Stimulated activated CD4-positive, alpha-beta T cell treated with anti-CD3 and anti-CD28 coated beads, TNF-alpha, amount 100 ng/mL, for 4 hours (primary cell): ENCODE data around the gene ATG5.
"Not testable (repeated sequence)": the region's sequence is repeated elsewhere in the genome, so short reads cannot be mapped to it uniquely, and the experiment has no call there.

ENCODE experiments used
- DNase-seq, 3 experiments: peaks; one replicate each; pipeline ENCODE4 v3.0.0-alpha.2; 2020; ENCODE audit warnings: low read depth in 3 of 3

ATG5 gene

DNA sequence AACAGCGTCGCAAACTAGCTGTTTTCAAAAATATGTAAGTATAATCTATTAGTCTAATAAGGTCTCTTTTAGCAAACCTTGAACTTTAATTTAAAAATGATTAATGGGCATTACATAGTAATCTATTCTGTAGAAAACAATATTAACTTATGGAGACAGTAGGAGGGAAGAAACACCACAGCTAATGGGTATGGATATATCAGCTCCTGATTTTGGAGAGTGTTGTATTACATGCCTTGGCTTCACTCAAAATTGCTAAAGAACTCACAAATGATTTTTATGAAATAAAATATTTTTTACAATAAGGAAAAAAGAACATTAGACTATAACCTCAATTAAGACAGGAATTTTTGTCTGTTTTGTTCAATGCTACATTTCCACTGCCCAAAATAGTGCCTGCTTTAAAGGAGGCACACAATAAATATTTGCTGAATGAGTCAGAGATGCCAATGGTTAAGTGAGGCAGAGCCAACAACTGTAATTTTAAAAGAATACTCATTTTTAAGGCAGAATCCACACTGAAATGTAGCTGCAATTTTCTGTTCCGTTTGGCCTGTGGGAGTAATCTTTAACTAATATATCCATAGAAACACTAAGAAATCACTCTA is 15.7 kb downstream of the ATG5 start:
- no peak for DNase-seq

DNA sequence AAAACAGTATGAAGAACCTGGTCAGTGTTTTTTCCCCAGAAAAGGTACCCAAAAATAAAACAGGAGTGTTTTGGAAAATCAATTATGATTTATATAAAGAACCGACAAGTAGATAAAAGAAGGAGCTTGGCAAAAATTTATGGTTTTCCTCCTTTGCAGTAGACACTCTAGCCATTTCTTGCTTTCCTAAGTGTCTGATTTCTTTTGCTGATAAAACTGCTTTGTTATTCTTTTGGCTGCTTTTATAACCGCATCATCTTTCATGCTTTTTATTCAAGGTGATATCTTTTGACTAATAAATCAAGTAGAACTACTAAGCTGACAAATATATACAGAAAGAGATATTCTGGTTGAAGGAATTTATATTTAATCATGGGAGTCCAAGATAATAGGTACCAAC is 16.6 kb downstream of the ATG5 start:
- no peak for DNase-seq

- no peak for DNase-seq
Measured at GRCh38 chr6:106305740-106306139, 19.8 kb downstream of the ATG5 start.

GRCh38 chr6:106300944-106301343 is 24.6 kb downstream of the ATG5 start:
- DNase-seq: no peak

DNA sequence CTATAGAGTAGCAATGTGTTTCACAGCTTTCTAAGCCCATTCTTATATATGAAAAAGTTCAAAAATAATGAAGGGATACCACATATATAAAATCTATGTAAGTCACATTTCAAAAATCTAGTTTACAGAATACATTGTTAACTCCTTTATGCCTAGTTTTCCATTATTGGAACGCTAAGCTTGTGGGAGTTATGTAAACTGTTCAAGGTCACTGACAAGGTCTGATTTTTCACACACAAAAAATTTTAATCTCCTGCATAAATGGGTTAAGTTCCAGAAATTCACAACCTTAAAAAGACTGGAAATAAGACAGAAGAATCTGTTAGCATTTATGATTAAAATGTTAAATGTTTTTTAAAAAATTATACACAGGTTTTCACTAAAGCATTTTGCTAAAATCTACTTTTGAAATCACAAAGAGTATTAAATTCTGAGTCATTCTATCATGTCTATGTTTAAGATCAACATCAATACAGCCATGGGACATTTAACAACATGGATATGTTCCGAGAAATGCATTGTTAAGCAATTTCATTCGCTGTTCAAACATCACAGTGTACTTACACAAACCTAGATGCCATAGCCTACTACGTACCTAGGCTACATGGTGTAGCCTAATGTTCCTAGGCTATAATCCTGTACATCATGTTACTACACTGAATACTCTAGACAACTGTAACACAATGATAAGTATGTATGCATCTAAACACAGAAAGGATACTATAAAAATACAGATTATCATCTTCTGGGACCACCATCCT is 25.4 kb downstream of the ATG5 start:
- no peak for DNase-seq

DNA sequence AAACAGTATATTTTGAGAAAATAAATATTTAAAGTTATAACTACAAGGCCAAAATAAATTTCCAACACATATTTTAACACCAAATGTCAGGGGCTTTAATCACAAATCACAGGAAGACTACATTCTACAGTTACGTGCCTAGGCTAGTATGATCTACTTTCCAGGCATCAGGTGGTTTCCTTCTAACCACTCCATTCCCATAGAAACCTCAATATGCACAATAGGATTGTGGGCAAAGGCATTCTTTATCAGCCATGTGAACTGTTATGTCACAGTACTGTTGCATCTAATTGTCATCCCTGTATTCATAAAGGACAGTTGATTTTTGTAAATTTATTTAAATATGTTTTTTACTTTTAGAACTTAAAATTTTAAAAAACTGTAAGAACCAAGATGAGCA is 32.4 kb downstream of the ATG5 start:
- DNase-seq: no peak

DNA sequence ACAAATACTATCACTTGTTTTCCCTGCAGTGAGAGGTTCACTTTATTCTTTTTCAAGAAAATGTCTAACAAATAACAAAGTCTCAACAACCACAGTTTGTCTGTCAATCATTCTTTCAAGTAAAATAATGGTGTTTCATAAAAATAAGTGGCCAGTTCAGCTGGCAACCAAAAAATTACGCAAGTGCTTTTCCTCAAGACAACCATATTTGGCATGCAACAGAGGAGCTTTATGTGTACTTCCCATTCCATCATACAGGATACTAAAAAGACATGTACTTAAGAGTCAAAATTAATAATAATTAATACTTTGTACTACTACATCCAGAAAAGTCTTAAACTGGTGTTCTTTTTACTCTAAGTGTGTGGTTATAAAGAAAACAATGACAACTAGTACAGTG is 34.6 kb downstream of the ATG5 start:
- no peak for DNase-seq

DNA sequence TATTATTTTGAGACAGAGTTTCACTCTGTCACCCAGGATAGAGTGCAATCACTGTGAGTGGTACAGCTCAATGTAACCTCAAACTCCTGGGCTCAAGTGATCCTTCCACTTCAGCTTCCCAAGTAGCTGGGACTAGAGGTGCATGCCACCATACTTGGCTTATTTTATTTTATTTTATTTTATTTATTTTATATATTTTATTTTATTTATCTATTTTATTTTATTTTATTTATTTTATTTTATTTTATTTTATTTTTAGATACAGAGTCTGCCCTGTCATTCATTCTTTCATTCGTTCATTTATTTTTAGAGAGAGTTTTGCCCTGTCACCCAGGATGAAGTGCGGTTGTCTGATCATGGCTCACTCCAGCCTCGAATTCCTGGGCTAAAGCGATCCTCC is 35.5 kb downstream of the ATG5 start:
- no peak for DNase-seq

- DNase-seq: no peak
Measured at GRCh38 chr6:106287215-106287614, 38.3 kb downstream of the ATG5 start.

DNA sequence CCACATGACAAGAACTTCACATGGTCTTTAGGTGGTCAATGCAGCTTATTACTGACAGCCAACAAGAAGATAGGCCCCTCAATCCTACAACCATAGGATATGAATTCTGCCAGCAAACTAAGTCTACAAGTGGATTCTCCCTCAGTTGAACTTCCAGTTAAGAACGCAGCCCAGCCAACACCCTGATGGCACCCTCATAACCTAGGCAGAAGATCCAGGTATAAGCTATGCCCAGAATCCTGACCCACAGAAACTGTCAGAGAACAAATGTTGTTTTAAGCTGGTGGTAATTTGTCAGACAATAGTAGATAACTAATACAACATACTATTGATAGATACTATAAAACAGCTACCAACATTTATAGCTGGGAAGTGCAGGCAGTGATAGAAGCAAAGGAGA is 38.8 kb downstream of the ATG5 start:
- DNase-seq: no peak

- DNase-seq: no peak
Measured at GRCh38 chr6:106283481-106283880, 42.1 kb downstream of the ATG5 start.

DNA sequence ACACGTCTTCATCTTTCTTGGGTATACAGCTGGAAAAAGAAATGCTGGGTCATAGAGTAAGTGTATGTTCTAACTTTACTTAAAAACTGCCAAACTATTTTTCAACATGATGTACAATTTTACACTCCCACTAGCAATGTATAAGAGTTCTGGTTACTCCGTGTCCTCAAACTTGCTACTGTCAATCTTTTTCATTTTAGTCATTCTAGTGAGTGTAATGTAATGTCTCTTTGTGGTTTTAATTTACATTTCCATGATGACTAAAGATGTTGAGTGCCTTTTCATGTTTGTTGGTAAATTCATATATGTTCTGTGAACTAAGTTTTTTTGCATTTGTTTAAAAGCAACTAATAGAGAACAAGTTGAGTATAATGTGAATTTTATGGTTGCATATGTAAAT is 43.9 kb downstream of the ATG5 start:
- no peak for DNase-seq

DNA sequence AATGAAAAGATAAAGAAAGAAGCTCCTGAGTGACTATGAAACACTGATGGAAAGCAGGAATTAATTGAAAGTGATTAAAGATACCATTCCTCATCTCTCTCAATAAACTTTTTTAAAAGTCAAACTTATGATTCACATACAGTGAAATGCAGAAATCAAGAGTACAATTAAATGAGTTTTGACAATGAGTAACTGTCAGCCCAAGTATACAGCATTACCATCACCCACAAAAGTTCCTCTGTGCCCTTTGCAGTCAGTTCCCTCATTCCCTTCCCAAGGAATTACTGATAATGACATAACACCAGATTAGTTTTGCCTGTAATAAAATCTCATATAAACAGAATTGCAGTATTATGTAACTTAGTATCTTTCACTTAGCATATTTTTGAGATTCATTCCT is 44.5 kb downstream of the ATG5 start:
- no peak for DNase-seq

DNA sequence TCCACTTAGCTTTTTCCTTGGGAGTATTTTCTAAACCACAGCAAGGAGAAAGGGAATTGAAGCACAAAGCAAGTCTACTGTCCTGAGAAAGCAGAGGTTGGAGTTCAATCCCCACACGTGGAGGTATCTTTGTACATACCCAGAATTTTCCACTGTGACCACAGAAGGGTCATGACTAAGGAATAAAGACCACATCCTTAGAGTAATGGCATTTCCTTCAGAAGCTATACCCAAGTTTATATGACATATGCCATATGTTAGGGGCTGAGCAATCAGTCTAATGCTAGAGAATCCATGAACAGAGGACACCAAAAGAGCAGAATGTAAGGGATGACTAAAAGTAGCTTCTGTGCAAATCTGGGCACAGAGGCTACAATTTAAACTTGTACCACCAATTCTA is 46.4 kb downstream of the ATG5 start:
- no peak for DNase-seq

GRCh38 chr6:106275692-106276091 is 49.9 kb downstream of the ATG5 start:
- DNase-seq: no peak

GRCh38 chr6:106273087-106273486 is 52.5 kb downstream of the ATG5 start:
- no peak for DNase-seq

GRCh38 chr6:106272287-106272686 is 53.3 kb downstream of the ATG5 start:
- DNase-seq: no peak

DNA sequence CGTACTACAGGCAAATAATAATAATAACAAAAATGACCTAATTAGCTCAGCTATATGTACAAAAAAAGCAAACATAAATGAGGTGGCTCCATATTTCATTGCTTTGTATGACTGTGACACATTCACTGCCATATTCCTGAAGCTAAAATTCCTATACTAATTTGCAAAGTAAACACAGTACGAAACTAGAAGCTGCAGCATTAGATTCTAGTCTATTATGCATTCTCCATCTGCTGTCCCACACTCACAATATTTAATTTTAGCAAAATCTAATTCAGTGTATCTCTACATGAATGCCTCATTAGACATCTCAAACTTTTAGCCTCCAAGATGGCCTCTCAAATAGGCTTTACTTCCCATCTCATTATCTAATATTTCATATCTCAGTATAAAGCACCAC is 55.1 kb downstream of the ATG5 start:
- no peak for DNase-seq

DNA sequence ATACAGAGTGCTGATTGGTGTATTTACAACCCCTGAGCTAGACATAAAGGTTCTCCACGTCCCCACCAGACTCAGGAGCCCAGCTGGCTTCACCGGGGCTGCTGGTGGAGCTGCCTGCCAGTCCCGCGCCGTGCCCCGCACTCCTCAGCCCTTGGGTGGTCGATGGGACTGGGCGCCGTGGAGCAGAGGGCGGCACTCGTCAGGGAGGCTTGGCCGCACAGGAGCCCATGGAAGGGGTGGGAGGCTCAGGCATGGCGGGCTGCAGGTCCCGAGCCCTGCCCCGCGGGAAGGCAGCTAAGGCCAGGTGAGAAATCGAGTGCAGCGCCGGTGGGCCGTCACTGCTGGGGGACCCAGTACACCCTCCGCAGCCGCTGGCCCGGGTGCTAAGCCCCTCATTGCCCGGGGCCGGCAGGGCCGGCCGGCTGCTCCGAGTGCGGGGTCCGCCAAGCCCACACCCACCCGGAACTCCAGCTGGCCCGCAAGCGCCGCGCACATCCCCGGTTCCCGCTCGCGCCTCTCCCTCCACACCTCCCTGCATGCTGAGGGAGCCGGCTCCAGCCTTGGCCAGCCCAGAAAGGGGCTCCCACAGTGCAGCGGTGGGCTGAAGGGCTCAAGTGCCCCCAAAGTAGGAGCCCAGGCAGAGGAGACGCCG is 56.2 kb downstream of the ATG5 start:
- not testable (repeated sequence) for DNase-seq

DNA sequence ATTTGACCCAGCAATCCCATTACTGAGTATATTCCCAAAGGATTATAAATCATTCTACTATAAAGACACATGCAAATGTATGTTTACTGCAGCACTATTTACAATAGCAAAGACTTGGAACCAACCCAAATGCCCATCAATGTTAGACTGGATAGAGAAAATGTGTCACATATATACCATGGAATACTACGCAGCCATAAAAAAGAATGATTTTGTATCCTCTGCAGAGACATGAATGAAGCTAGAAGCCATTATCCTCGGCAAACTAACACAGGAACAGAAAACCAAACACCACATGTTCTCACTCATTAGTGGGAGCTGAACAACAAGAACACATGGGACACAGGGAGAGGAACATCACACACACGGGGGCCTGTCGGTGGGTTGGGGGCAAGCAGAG is 57.1 kb downstream of the ATG5 start:
- not testable (repeated sequence) for DNase-seq

- DNase-seq: not testable (repeated sequence)
Measured at GRCh38 chr6:106264433-106264832, 61.1 kb downstream of the ATG5 start.

- not testable (repeated sequence) for DNase-seq
Measured at GRCh38 chr6:106259748-106260147, 65.8 kb downstream of the ATG5 start.

GRCh38 chr6:106258726-106259125 is 66.8 kb downstream of the ATG5 start:
- DNase-seq: no peak
